GM19193 (cell line): ENCODE data around the gene CKAP5.

Experiments
- POLR2A ChIP-seq: IDR thresholded peaks from 4 replicates; pipeline ENCODE4 v1.6.1; 2011; ENCODE audit not compliant: insufficient read depth, insufficient read length; ENCODE audit errors: extremely low read depth

CKAP5 gene

DNA sequence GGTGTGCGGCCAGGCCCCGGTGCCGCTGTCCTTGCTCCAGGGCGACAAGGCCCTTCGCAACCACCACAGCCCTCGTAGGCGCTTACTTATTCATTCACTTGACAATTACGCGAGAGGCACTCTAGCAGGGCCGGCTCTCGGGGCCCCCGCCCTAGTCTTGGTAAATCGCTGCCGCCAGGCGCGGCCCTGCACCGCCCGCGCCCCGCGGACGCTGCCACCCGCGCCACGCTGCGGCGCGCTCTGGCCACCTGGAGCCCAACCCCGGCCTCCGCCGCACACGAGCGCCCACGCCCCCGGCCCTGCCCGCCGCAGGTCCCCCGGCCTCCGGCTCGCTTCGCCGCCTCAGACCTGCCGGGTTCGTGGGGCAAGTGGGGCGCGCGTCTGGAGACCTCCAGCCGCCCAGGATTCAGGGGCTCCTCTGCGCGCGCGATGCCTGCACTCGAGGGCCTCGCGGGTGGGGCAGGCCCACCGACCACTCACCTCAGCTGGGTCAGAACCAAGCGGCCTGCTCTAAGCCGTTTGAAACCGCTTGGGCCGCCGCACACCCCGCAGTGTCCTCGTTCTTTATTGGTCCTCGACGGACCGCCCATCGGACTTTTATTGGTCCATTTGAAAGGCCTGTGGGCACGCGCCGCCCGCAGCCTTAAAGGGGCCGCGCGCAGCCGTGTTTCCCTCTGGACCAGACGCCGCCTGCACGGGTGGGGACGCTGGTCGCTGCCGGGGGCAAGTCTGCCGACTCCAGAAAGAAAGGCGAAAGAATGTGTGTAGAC, at the start of gene CKAP5:
Gene CKAP5 (minus strand): TSS at position 541 of the 770 bp plus-strand sequence. CDS start 25,049 bp downstream, outside the sequence.
- peak; percentile 85 for TF ChIP-seq POLR2A

DNA sequence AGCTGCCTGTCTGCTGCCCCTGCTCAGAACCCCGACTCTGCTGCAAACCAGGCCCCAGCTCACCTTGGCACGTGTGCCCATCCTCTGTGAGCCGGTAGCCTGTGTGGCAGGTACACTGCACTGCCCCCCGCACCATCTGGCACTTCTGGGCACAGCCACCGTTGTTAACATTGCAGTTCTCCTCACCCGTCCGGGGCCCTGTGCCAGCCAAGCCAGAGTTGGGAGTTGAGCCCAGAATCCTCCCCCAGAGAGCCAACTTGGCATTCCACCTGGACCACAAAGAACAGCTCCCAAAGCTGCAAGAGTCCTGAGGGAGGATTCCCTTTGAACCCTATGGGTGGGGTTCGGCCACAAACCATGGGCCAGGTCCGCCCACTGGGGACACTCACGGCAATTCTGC, 49.7 kb upstream of the CKAP5 start:
- TF ChIP-seq POLR2A, result no peak

DNA sequence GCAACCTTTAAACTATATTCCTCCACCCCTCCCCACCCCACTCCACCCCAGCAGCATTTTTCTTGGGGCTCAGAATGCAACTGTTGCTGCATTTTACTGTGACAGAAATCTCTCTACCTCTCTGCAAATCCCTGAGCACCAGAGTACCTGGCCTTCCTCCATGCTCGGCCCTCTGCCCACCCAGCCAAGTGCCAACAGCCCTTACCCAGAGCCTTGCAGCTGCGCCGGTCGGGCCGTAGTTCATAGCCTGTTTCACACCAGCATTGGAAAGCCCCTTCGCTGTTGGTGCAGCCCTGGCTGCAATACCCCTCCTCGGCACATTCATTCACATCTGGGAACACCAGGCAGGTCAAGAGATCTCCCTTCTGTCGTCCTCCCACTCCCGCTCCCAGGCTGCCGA, 48.9 kb upstream of the CKAP5 start:
- no peak for TF ChIP-seq POLR2A

DNA sequence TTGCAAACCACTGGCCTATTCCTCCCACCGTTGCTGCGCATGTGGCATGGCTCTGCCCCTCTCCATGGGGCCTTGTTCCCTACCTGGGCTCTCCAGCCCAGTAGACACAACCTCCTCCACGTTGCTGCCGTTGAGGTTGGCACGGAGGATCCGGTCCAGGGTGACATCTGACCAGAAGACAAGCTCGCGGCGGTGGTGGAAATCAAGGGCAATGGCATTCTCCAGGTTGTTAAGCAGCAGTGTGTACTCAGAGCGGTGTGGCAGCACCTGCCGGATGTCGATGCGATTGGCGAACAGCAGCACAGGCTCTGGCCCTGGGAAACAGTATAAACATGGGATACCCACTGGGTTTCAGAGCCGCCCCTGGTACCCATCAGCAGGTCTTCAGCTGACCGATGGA, 48.4 kb upstream of the CKAP5 start:
- TF ChIP-seq POLR2A, result no peak

DNA sequence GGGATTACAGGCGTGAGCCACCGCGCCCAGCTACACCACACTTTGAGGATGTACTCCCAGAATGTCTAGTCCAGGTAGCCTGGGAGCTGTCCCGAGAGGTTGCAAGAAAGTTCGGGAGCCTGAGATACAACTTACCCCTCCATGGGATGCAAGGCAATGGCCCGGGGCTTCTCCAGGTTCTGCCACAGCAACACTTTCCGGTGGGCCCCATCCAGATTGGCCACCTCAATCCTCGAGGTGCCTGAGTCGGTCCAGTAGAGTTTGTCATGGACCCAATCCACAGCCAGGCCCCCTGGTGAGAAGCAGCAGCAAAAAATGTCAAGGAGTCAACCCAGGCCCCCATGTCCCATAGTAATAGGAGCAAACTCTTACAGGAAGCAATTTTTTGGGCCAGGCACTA, 46.8 kb upstream of the CKAP5 start:
- no peak for TF ChIP-seq POLR2A

DNA sequence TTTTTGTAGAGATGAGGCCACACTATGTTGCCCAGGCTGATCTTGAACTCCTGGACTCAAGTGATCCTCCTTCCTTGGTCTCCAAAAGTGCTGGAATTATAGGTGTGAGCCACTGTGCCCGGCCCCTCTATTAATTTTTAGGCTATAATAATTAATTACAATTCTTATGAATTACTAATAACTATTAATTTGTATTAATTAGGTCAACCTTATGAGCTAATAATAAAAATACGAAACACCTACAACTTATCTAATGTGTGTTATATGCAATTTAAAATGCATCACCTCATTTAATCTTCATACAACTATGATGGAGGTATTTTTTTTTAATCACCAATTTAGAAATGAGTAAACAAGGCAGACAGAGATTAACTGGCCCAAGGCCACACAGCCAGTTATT, 46.0 kb upstream of the CKAP5 start:
- no peak for TF ChIP-seq POLR2A

DNA sequence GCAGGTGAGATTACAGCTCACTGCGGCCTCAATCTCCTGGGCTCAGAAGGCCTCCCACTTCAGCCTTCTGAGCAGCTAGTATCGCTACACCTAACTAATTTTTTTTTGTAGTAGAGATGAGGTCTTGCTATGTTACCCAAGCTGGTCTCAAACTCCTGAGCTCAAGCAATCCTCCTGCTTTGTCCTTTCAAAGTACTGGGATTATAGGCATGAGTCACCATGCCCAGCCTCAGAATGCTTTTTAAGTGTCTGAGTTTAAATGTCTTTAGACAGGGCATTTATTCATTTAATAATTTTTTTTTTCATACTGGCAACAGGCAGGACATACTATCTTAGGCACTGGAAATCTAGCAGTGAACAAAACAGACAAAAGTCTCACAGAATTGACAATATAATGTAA, 44.6 kb upstream of the CKAP5 start:
- no peak for TF ChIP-seq POLR2A

DNA sequence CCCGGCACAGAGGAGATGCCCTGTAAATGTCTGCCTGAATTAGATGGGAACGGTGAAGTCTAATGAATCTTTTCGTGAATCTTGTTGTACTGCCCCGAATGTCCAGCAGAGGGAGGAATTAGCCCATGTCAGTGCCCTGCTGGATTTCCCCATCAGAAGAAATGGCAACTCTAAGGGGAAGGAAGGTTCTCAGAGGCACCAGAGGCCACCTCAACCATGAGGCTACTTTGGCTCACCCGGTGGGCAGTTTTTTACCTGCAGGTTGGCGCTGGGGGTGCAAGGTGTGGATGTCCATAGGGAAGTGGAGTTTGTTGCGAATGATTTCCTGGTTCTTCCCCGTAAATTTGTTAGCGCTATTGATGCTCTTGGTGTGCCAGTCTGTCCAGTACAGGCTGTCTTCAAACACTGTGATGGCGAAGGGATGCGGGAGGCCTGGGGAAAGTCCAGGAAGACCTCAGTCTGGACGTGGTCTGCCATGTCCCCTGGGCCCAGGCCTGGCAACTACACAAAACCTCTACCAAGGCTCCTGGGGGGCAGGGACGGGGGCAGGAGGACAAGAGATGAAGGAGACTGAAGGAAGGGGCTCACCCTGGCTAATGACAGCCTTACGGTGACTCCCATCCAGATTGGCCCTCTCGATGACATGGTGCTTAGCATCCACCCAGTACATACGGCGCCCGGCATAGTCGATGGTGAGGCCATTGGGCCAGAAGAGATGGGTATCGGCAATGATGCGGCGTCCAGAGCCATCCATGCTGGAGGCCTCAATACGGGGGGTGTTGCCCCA, 43.8 kb upstream of the CKAP5 start:
- TF ChIP-seq POLR2A, result no peak

DNA sequence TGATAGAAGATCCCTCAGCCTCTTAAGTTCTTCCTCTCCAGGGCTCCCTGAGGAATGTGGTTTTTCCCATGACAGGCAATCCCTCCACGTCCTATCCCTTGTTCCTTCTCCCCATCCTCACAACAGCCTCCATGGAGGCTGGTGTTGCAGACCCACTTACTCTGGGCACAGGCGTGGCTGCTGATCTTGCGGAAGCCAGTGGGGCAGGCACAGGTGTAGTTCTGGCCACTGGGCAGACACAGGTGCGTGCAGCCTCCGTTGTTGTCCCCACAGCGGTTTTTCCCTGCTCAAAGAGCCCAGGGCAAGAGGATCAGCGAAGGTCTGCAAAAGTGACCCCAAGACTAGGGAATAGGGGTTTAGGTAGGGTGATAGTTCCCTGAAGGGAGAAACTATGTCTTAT, 43.2 kb upstream of the CKAP5 start:
- TF ChIP-seq POLR2A, result no peak

DNA sequence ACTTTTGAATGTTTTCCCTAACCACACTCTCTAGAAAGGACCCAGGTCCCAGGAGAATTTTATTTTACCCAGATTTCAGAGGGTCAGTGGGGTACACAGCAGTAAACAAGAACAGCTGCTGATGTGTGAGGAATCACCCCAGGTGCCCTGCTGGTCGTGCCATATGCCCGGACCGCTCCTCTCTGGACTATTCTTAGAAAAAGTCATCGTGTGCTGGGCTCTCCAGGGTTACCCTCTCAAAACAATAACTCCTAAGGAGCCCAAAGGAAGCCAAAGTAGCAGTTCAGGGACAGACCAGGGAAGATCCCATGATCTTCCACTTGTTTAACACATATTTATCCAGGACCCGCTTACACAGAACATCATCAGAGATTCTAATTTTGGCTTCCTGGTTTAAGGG, 42.6 kb upstream of the CKAP5 start:
- no peak for TF ChIP-seq POLR2A

DNA sequence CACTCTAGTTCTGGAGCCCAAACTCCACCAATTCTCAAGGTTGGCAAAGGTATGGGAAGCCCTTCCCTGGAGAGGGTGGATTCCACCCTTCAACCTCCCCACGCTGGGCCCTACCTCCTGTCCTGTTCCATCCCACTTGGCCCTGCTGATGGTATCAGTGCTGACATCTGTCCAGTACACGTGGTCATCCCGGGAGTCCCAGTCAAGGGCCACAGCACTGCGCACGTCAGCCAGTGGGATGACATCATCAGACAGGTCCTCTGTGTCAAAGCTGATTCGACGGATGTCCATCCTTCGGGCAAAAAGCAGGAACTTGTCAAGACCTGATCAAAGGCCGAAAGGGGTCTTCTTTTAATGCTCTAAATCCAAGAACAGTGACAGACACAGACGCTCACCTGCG, 40.1 kb upstream of the CKAP5 start:
- TF ChIP-seq POLR2A, result no peak

DNA sequence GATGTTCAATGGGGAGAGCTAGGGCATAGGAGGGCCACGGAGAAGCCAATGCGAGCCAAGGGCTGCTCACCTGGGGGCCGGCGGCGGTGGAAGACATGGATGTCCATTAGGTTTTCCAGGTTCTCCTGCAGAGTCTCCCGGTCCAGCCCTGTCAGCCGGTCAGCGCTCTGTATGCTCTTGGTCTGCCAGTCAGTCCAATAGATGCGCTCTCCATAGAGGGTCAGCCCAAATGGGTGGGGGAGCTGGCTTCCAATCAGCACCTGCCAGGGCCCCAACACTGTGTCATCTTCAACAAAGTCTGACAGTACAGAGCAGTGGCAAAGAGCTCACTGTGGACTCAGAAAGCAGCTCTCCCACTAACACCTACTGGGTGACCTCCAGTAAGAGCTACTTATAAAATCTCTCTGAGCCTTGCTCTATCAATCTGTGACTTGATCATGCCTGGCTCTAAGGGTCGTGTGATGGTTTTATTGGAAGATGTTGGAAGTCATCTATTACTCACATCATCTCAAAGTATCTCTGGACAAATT, 33.0 kb upstream of the CKAP5 start:
- no peak for TF ChIP-seq POLR2A

DNA sequence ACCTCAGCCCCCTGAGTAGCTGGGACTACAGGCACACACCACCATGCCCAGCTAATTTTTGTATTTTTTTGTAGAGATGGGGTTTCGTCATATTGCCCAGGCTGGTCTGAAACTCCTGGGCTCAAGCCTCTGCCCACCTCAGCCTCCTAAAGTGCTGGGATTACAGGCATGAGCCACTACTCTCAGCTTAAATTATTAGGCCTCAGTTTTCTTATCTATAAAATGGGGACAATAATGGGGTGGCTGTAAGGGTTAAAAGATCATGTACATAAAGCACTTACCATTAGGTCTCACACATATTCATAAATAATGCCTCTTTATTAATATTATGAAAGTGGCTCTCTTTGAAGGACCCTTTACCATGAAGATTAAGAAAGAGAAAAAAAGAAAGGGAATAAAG, 31.5 kb upstream of the CKAP5 start:
- no peak for TF ChIP-seq POLR2A

DNA sequence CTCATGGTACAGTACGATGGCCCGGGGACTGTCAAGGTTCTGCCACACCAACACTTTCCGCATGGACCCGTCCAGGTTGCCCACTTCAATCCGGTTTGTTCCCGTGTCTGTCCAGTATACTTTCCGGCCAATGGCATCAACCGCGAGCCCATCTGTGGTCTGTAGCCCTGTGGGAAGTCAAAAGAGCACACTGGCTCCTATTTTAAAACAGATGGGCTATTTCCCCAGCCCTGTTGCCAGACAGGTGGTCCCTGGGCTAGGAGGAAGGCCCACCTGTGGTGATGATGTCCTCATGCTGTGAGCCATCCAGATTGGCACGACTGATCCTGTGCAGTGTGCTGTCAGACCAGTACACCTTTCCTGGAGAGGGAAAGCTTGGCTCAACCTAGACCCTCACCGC, 30.4 kb upstream of the CKAP5 start:
- TF ChIP-seq POLR2A, result no peak

DNA sequence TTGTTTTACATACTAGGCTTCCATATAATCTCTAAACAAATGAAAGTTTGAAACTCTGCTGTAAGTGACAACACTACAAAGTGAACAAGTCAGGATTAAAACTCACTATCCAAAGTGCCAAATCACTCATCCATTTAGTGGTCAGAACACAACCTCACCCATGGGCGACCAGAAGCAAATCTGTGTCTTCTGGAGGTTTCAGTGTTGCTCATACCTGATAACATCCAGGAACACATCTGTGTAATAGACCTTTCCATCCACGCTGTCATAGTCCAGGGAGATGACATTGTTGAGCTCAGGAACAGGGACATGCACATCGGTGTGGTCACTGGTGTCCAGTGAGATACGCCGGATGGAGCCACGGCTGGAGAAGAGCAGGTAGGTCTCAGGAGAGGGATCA, 28.5 kb upstream of the CKAP5 start:
- no peak for TF ChIP-seq POLR2A

DNA sequence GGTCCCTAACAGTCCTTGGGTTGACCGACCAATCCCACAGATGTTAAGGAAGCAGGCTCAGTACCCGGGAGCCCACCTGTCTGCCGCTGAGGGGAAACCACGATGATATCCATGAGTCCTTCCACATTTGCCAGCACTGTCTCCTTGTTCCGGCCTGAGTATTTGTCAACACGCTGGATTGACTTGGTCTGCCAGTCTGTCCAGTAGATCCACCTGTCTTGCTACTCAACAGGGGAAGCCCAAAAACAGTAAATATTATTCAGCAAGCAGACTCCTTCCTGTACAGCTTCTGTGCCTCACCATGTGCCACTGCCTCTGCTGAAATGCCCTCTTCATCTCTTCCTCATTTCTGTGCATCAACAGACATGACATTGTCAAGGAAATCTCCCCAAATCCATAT, 22.8 kb upstream of the CKAP5 start:
- TF ChIP-seq POLR2A, result no peak
